Panc1 (cell line): Measurements from ENCODE around the gene GALNTL6.

Source experiments
- POLR2AphosphoS5 ChIP-seq: IDR thresholded peaks from 2 replicates; pipeline ENCODE4 v1.6.1; 2012; ENCODE audit warnings: mild to moderate bottlenecking, low read depth, low read length, moderate library complexity
- SIN3A ChIP-seq: IDR thresholded peaks from 2 replicates; pipeline ENCODE4 v1.6.1; 2012; ENCODE audit warnings: low read depth, mild to moderate bottlenecking, low read length, moderate library complexity, borderline replicate concordance; ENCODE audit not compliant: insufficient read depth
- TF ChIP-seq, protein P1 (sequence below): fragments of 450-650 bp; IDR thresholded peaks from 2 replicates; pipeline ENCODE4 v1.5.1; 2017; ENCODE audit warnings: mild to moderate bottlenecking
- TF ChIP-seq, protein P2 (sequence below), 2 experiments: IDR thresholded peaks; 2 replicates each; pipeline ENCODE4 v1.6.1; 2011 to 2012; ENCODE audit warnings: low read depth in 2 of 2, control low read depth in 1 of 2, low read length in 1 of 2, mild to moderate bottlenecking in 1 of 2, moderate library complexity in 1 of 2; ENCODE audit not compliant: insufficient read depth in 1 of 2

DNA sequence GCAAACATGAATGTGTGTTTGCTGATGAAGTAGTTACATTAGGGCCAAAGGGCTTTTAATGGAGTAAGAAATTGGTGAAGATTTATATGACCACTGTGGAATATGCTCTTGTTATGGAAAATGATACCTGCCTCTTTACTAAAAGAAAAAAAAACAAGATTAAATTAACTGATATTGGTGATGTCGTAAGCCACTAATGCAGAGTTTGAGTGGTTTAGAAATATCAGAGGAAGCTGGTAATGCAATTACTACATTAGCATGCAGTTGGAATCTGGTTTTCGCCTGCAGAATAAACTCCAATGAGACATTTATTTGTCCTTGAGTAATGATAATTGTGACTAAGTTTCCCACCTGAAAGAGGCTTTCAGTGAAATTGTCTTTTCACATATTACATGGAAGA is 597.9 kb downstream of the GALNTL6 start:
- TF ChIP-seq, protein P1, sequence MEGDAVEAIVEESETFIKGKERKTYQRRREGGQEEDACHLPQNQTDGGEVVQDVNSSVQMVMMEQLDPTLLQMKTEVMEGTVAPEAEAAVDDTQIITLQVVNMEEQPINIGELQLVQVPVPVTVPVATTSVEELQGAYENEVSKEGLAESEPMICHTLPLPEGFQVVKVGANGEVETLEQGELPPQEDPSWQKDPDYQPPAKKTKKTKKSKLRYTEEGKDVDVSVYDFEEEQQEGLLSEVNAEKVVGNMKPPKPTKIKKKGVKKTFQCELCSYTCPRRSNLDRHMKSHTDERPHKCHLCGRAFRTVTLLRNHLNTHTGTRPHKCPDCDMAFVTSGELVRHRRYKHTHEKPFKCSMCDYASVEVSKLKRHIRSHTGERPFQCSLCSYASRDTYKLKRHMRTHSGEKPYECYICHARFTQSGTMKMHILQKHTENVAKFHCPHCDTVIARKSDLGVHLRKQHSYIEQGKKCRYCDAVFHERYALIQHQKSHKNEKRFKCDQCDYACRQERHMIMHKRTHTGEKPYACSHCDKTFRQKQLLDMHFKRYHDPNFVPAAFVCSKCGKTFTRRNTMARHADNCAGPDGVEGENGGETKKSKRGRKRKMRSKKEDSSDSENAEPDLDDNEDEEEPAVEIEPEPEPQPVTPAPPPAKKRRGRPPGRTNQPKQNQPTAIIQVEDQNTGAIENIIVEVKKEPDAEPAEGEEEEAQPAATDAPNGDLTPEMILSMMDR, result no peak
- no peak for TF ChIP-seq POLR2AphosphoS5
- no peak for TF ChIP-seq SIN3A
- TF ChIP-seq, protein P2, sequence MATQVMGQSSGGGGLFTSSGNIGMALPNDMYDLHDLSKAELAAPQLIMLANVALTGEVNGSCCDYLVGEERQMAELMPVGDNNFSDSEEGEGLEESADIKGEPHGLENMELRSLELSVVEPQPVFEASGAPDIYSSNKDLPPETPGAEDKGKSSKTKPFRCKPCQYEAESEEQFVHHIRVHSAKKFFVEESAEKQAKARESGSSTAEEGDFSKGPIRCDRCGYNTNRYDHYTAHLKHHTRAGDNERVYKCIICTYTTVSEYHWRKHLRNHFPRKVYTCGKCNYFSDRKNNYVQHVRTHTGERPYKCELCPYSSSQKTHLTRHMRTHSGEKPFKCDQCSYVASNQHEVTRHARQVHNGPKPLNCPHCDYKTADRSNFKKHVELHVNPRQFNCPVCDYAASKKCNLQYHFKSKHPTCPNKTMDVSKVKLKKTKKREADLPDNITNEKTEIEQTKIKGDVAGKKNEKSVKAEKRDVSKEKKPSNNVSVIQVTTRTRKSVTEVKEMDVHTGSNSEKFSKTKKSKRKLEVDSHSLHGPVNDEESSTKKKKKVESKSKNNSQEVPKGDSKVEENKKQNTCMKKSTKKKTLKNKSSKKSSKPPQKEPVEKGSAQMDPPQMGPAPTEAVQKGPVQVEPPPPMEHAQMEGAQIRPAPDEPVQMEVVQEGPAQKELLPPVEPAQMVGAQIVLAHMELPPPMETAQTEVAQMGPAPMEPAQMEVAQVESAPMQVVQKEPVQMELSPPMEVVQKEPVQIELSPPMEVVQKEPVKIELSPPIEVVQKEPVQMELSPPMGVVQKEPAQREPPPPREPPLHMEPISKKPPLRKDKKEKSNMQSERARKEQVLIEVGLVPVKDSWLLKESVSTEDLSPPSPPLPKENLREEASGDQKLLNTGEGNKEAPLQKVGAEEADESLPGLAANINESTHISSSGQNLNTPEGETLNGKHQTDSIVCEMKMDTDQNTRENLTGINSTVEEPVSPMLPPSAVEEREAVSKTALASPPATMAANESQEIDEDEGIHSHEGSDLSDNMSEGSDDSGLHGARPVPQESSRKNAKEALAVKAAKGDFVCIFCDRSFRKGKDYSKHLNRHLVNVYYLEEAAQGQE (IDR thresholded peaks at IDR 0.05; ENCODE audit: insufficient read depth in 1 of 2, low read depth in 2 of 2, low read length in 1 of 2), result no peak
